ENCODE data around the gene ZCCHC2. TPM values are rescaled to one million over a fixed set of nuclear protein-coding genes. Genes with fewer than 3 reads are reported as not detected.

The ZCCHC2 gene
- total and polyA plus RNA-seq, 2 of the 8 experiments (the other 6 are each of a cell fraction or from before 2014, with no cell fraction given): 13.5 to 18.6 TPM

GRCh38 chr18:62556397-62556796 lies 33.6 kb downstream of the ZCCHC2 start:
- no peak overlapping the region for H3K27ac ChIP-seq (ENCODE audit: low read depth, low read length)
- no peak for FAIRE-seq
- TF ChIP-seq NANOG (IDR thresholded peaks at IDR 0.05; ENCODE audit: insufficient read depth, low read depth, low read length, poor library complexity, severe bottlenecking) (no peak), KDM1A (IDR thresholded peaks at IDR 0.05; ENCODE audit: borderline replicate concordance, low read length) (no peak)

More at GRCh38 chr18:62556397-62556796, 33.6 kb downstream of the ZCCHC2 start:
- Histone ChIP-seq H3K4me1 (replicated peaks in 1 of 4; ENCODE audit: control insufficient read depth in 3 of 4, insufficient read depth in 4 of 4, low read length in 3 of 4) (no peaks in the 10 kb centered on the region), H4K91ac (replicated peaks; ENCODE audit: insufficient read length, low read length) (no peak overlapping the region), H2AK5ac (ENCODE audit: low read depth, low read length) (no peak overlapping the region), H3K4me2 (ENCODE audit: insufficient read depth in 1 of 2, low read depth in 2 of 2, low read length in 2 of 2) (no peak overlapping the region), H3K4me3 (ENCODE audit: extremely low read depth in 1 of 4, insufficient read depth in 2 of 4, low read depth in 3 of 4, low read length in 4 of 4) (no peak overlapping the region), H3K23me2 (ENCODE audit: low read depth, low read length) (no peaks in the 10 kb centered on the region), H2BK5ac (ENCODE audit: low read depth, low read length) (no peak overlapping the region), H2BK120ac (replicated peaks; ENCODE audit: low read depth, low read length) (no peak overlapping the region), H3K27me3 (replicated peaks in 1 of 4; ENCODE audit: control insufficient read depth in 3 of 4, extremely low read depth in 1 of 4, insufficient read depth in 3 of 4, low read length in 3 of 4) (no peaks in the 10 kb centered on the region), H2AFZ (ENCODE audit: low read length) (no peak overlapping the region), H2BK12ac (ENCODE audit: low read depth, low read length) (no peak overlapping the region), H3K14ac (ENCODE audit: insufficient read length) (no peak overlapping the region), H3K23ac (ENCODE audit: insufficient read length) (no peak overlapping the region), H3K79me2 (ENCODE audit: control insufficient read depth in 1 of 2, insufficient read depth in 2 of 2, low read length in 2 of 2) (no peaks in the 10 kb centered on the region), H3K36me3 (ENCODE audit: control insufficient read depth in 2 of 4, insufficient read depth in 4 of 4, low read length in 3 of 4) (peaks cover 0 to 8% (median 3%) of the 10 kb centered on the region in 4 experiments; a peak in 2 of 8 replicates), H3K9ac (replicated peaks in 1 of 4; ENCODE audit: extremely low read depth in 1 of 4, low read depth in 3 of 4, low read length in 3 of 4) (no peak overlapping the region), H3K9me3 (ENCODE audit: insufficient read depth in 2 of 2, low read depth in 1 of 2, low read length in 1 of 2) (no peaks in the 10 kb centered on the region), H4K5ac (ENCODE audit: insufficient read length, low read depth, low read length) (no peak overlapping the region), H3K79me1 (ENCODE audit: low read depth, low read length) (no peaks in the 10 kb centered on the region), H3K4ac (replicated peaks; ENCODE audit: insufficient read length, low read depth, low read length) (no peak overlapping the region), H4K8ac (ENCODE audit: extremely low read depth, insufficient read depth, low read length) (no peak overlapping the region), H2BK20ac (ENCODE audit: low read length) (no peak overlapping the region), H2BK15ac (ENCODE audit: low read length) (no peak overlapping the region), H4K20me1 (replicated peaks in 1 of 2; ENCODE audit: control insufficient read depth in 1 of 2, insufficient read depth in 2 of 2, low read length in 2 of 2) (no peaks in the 10 kb centered on the region), H3K18ac (ENCODE audit: extremely low read depth, low read length) (no peak overlapping the region), H3K56ac (replicated peaks; ENCODE audit: insufficient read length, low read depth, low read length) (no peak overlapping the region)
- CTCF ChIA-PET (ENCODE audit: partially characterized antibody): interaction anchor here (0.7 to 2.2 kb wide), 4 partner anchors 10 to 126 kb away, joined by 3 to 7 read pairs (median 6); no protein-coding TSS in a partner anchor
- 86% methylated on average over 4 of the region's 4 CpGs; no CpG with 5 or more reads in 1 of the 2 experiments for WGBS, 2 experiments (ENCODE audit: extremely low coverage in 1 of 2, insufficient coverage in 1 of 2, insufficient read length in 1 of 2, insufficient replicate concordance in 2 of 2, low coverage in 1 of 2, low lambda C conversion rate in 2 of 2, missing lambda C conversion rate in 1 of 2)
- POLR2A ChIA-PET (ENCODE audit: partially characterized antibody): no interaction called here
- DNase-seq (ENCODE audit: low read depth in 1 of 2, low spot score in 2 of 2): no peak
